Common myeloid progenitor, CD34-positive (primary cell): Measurements from ENCODE around the gene VDR.

Experiments used
- CTCF ChIA-PET: fragments of 350-600 bp; sonication (Branson Sonifier 250); formaldehyde crosslinking; loops from one replicate; lab custom pipeline; 2021; ENCODE audit warnings: antibody characterized with exemption; lab: Charles Lee
- POLR2A ChIA-PET: fragments of 350-600 bp; sonication (Branson Sonifier 250); formaldehyde crosslinking; loops from one replicate; lab custom pipeline; 2021; ENCODE audit warnings: antibody characterized with exemption; lab: Charles Lee
- DNase-seq, 3 donors: peaks; one replicate each; pipeline versions ENCODE4 v3.0.0 to v3.0.0-alpha.2; 2013
- H3K27ac ChIP-seq, 2 experiments: 1 replicate in 1 of 2; 2 replicates in 1 of 2; pipeline ENCODE4 v1.7.0; 2013; ENCODE audit warnings: inconsistent platforms in 2 of 2, low read length in 2 of 2, mild to moderate bottlenecking in 2 of 2, low read depth in 1 of 2, moderate library complexity in 1 of 2; ENCODE audit not compliant: severe bottlenecking in 2 of 2, insufficient read depth in 1 of 2, poor library complexity in 1 of 2
- H3K27me3 ChIP-seq, 5 experiments: replicated peaks in 2 of 5; 1 replicate in 3 of 5; 2 replicates in 2 of 5; pipeline versions ENCODE4 v1.6.1 to v1.7.0; 2013; ENCODE audit warnings: low read length in 4 of 5, mild to moderate bottlenecking in 2 of 5, moderate library complexity in 2 of 5, inconsistent platforms in 1 of 5; ENCODE audit not compliant: insufficient read depth in 5 of 5, control insufficient read depth in 4 of 5
- H3K36me3 ChIP-seq, 4 experiments: 1 replicate in 2 of 4; 2 replicates in 2 of 4; pipeline versions ENCODE4 v1.6.1 to v1.7.0; 2013; ENCODE audit warnings: low read length in 3 of 4, control low read depth in 1 of 4, mild to moderate bottlenecking in 1 of 4; ENCODE audit not compliant: control insufficient read depth in 4 of 4, insufficient read depth in 4 of 4
- H3K4me1 ChIP-seq, 4 experiments: 1 replicate in 3 of 4; 2 replicates in 1 of 4; pipeline versions ENCODE4 v1.6.1 to v1.7.1; 2013; ENCODE audit warnings: low read length in 3 of 4, mild to moderate bottlenecking in 3 of 4, control low read depth in 1 of 4, inconsistent platforms in 1 of 4, moderate library complexity in 1 of 4; ENCODE audit not compliant: control insufficient read depth in 4 of 4, insufficient read depth in 4 of 4; ENCODE audit errors: control extremely low read depth in 1 of 4
- H3K4me3 ChIP-seq, 7 experiments: 1 replicate in 4 of 7; 2 replicates in 3 of 7; pipeline versions ENCODE4 v1.5.1 to v1.7.0; 2013; ENCODE audit warnings: mild to moderate bottlenecking in 7 of 7, low read length in 6 of 7, moderate library complexity in 6 of 7, inconsistent platforms in 2 of 7, low read depth in 2 of 7, control low read depth in 1 of 7; ENCODE audit not compliant: insufficient read depth in 4 of 7, control insufficient read depth in 1 of 7; ENCODE audit errors: extremely low read depth in 1 of 7
- H3K9me3 ChIP-seq, 5 experiments: 1 replicate in 4 of 5; 2 replicates in 1 of 5; pipeline versions ENCODE4 v1.6.1 to v1.7.1; 2013; ENCODE audit warnings: low read length in 4 of 5, mild to moderate bottlenecking in 2 of 5, inconsistent platforms in 1 of 5, low read depth in 1 of 5, moderate library complexity in 1 of 5; ENCODE audit not compliant: control insufficient read depth in 4 of 5, insufficient read depth in 2 of 5; ENCODE audit errors: control extremely low read depth in 1 of 5
- WGBS: methylation state at CpG from one replicate; pipeline ENCODE4 v1.1.5; 2013; ENCODE audit not compliant: insufficient coverage; 5-methylcytosine and 5-hydroxymethylcytosine counted together

VDR gene

DNA sequence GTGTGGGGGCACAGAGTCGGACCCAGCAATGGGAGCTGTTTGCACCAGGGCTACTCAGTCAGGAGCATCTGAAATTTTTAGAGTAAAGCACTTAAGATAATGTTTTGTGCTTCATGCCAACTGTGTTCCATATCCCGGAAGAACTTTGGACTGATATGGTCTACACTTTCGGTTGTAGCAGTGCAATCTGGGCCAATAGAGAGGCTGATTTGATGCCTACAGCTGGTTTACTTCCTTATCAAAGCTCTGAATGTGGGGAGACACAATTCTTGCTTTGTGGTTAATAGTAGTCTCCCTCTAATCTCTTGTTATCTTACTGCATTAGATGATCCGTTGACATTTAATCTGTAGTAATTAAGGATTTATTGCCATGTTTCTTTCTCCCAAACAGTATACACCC lies 7.8 kb upstream of the VDR start:
- H3K36me3 ChIP-seq: no peaks in the 10 kb centered on the region
- ChIA-PET CTCF (interaction anchor here (0.8 to 1.2 kb wide), 3 partner anchors 10 to 36 kb away, joined by 3 to 4 read pairs (median 3); no protein-coding TSS in a partner anchor), POLR2A (no interaction called here)
- no peaks in the 10 kb centered on the region for H3K4me1 ChIP-seq
- H3K4me3 ChIP-seq: no peak overlapping the region
- DNase-seq: no peak
- peaks cover 0 to 9% (median 0%) of the 10 kb centered on the region in 5 experiments for H3K27me3 ChIP-seq
- H3K27ac ChIP-seq: no peak overlapping the region
- WGBS: 97% methylated on average over 3 of the region's 4 CpGs
- H3K9me3 ChIP-seq: no peaks in the 10 kb centered on the region

DNA sequence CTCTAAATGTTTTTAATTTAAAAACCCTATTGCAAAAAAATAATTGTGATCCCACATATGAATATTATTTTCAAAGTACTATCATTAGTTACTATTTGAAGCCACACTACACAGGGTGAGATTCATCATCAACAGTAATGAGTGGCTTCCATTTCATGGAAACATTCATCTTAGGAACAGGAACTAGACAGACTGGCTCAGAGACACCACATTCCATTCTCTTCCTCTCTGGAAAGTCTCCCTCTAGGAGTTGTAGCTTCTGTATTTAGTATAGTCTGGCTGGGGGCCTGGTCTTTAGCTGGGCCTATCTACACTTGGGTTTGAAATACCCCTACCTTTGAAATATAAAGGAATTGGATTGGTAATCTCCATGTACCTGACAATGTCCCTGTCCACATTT lies 6.2 kb upstream of the VDR start:
- H3K36me3 ChIP-seq: no peaks in the 10 kb centered on the region
- CTCF ChIA-PET: interaction anchor here (0.6 to 1.0 kb wide), 2 partner anchors 12 to 236 kb away, joined by 3 read pairs; no protein-coding TSS in a partner anchor
- H3K4me1 ChIP-seq: no peaks in the 10 kb centered on the region
- H3K9me3 ChIP-seq: no peaks in the 10 kb centered on the region
- POLR2A ChIA-PET: no interaction called here
- H3K27me3 ChIP-seq: peaks cover 3 to 18% (median 14%) of the 10 kb centered on the region in 5 experiments
- no peak overlapping the region for H3K27ac ChIP-seq
- no peak overlapping the region for H3K4me3 ChIP-seq
- no peak for DNase-seq

DNA sequence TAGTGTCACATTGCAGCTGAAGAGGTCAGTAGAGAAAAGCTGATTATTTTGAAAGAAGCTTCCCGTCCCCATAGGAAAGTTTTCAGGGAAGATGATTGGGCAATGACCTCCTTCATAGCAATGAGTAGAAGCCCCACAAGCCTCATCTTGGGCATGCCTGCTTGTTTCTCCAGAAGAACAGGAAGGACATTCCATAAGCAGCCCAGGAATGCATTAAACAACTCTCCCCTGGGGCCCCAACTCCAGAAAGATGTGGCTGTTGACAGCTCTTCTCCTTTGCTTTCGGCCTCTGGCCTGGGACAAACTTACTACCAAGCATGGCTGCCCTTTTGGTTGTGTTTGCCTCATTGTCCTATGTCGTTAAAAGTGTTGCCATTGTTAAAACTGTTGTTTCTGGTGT lies 5.7 kb upstream of the VDR start:
- no peak overlapping the region for H3K4me3 ChIP-seq
- no peaks in the 10 kb centered on the region for H3K36me3 ChIP-seq
- DNase-seq: no peak
- no peaks in the 10 kb centered on the region for H3K9me3 ChIP-seq
- WGBS: 70% methylated on average over 2 of the region's 3 CpGs
- H3K27ac ChIP-seq: no peak overlapping the region
- H3K27me3 ChIP-seq: peaks cover 6 to 22% (median 16%) of the 10 kb centered on the region in 5 experiments
- CTCF ChIA-PET: interaction anchor here (0.6 to 1.1 kb wide), 3 partner anchors 11 to 237 kb away, joined by 3 to 4 read pairs (median 3); no protein-coding TSS in a partner anchor
- POLR2A ChIA-PET: no interaction called here
- peaks cover 0 to 2% (median 2%) of the 10 kb centered on the region in 4 experiments for H3K4me1 ChIP-seq

DNA sequence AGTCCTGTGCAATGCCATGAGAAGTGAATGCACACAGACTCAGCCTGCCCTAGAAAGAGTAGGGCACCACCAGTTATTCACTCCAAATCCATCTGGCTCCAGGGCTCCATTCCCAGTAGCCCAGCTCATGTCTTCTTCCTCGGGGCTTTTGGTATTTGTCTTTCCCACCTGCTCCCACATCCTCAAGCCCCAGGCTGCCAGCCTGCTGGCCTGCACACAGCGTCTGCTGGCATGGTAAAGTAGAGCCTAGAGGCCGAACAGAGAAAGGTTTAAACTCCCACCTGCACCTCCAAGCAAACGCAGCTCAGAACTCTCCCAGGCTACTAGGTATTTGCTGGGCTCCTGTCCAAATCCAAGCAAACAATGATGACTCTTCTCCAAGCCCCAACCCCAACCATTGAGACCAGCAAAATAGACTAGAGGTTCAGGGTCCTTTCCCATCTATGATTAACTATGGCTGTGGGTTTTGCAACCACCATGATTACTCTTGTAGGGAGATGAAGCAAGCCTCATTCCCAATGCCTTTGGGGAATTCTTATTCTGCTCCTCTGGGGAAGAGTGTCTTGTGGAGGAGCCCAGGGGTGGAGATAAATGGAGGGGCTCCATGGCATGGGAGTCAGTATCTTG lies 5.2 kb upstream of the VDR start:
- Histone ChIP-seq H3K36me3 (no peaks in the 10 kb centered on the region), H3K9me3 (no peaks in the 10 kb centered on the region), H3K4me3 (no peak overlapping the region), H3K4me1 (peaks cover 0 to 7% (median 7%) of the 10 kb centered on the region in 4 experiments), H3K27me3 (peaks cover 6 to 28% (median 22%) of the 10 kb centered on the region in 5 experiments), H3K27ac (no peak overlapping the region)
- WGBS: 93% methylated on average over 3 of the region's 4 CpGs
- no peak for DNase-seq
- POLR2A ChIA-PET: no interaction called here
- CTCF ChIA-PET: interaction anchor here (1.1 to 1.5 kb wide), 2 partner anchors 37 to 40 kb away, joined by 3 to 4 read pairs; no protein-coding TSS in a partner anchor

DNA sequence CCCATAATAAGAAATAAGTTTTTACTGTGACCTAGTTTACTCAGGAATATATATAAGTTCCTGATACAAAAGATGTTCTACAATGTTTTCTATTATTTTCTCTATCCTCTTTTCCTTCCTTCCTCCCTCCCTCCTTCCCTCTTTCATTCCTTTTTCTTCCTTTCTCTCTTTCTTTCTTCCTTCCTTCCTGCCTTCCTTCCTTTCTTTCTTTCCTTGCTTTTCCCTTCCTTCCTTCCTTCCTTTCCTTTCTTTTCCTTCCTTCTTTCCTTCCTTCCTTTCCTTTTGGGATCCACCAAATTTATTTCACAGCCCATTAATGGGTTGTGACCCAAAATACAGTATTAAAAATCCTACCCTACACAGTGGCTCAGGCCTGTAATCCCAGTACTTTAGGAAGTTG lies 3.9 kb upstream of the VDR start:
- CTCF ChIA-PET: interaction anchor here (1.5 kb wide), 1 partner anchor 41 kb away, joined by 3 read pairs; no protein-coding TSS in a partner anchor
- Histone ChIP-seq H3K4me3 (no peak overlapping the region), H3K27me3 (peaks cover 6 to 28% (median 24%) of the 10 kb centered on the region in 5 experiments), H3K4me1 (peaks cover under 1 to 18% (median 18%) of the 10 kb centered on the region in 4 experiments), H3K9me3 (no peaks in the 10 kb centered on the region), H3K36me3 (no peaks in the 10 kb centered on the region), H3K27ac (no peak overlapping the region)
- POLR2A ChIA-PET: no interaction called here
- DNase-seq: no peak

DNA sequence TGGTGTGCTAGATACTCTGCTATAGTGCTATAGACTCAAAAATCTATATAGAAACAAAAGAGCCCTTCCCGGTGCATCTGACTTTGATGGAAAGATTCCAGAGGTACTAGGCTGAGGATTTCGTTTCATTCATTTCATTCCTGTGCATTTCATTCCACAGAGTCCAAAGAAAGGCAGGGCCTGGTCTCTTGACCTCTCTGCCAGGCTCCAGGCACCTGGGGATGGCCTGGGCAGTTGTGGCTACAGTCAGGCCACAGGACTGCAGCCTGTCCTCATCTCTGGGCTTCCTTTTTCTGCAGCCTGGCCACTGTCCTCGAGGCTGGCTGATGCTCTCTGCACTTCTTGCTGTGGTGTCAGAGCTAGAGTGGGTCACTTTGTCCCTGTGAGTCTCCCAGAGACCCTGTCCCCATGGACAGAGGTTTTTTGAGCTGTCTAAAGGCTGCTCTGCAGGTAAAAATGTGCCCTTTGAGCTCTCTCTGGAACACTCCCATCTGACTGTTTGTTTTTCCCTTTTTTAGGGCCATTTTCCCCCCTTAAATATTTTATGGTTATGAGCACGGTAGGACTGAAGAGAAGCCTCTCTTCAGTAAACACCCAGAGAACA lies 3.2 kb upstream of the VDR start:
- Histone ChIP-seq H3K4me3 (no peak overlapping the region), H3K36me3 (no peaks in the 10 kb centered on the region), H3K27ac (no peak overlapping the region), H3K4me1 (peaks cover 6 to 26% (median 26%) of the 10 kb centered on the region in 4 experiments), H3K27me3 (peaks cover 6 to 28% (median 24%) of the 10 kb centered on the region in 5 experiments), H3K9me3 (no peaks in the 10 kb centered on the region)
- 83% methylated on average over 3 of the region's 4 CpGs for WGBS
- DNase-seq: no peak
- CTCF ChIA-PET: interaction anchor here (0.9 kb wide), 1 partner anchor 39 kb away, joined by 3 read pairs; no protein-coding TSS in a partner anchor
- POLR2A ChIA-PET: no interaction called here
